Esophagus squamous epithelium (tissue), 4 donors: ENCODE data around the gene LSG1.

ENCODE experiments used
- POLR2A ChIP-seq, 4 donors: fragments of 450-650 bp; IDR thresholded peaks; one replicate each; pipeline ENCODE4 v1.6.1; 2017; ENCODE audit warnings: antibody characterized with exemption in 4 of 4, mild to moderate bottlenecking in 4 of 4, moderate library complexity in 3 of 4
- TF ChIP-seq, protein P1 (sequence below), 6 experiments: fragments of 450-650 bp in 4 of 6; fragments of 200-600 bp in 2 of 6; sonication (generic) in 2 of 6; IDR thresholded peaks; one replicate each; pipeline ENCODE4 v1.5.1; 2016 to 2019; ENCODE audit warnings: antibody characterized with exemption in 6 of 6, mild to moderate bottlenecking in 4 of 6, moderate library complexity in 4 of 6

DNA sequence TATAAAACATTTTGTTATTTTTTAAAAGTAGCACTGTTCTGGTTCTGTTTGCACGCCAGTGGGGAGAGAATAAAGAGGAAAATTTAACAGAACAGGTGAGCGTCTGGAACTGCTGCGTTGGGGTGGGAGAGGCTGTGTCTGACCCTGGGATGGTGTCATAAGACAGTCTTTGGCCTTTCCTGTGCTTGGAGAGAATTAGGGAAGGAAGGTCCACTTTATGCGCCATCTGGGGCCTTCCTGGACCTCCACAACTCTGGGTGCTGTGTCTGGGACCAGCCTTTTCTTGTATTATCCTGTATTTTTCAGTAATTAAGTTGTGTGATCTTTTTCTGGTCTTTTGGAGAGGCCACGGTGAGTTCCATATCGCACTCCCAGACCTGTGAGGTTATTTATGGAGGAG lies 17.0 kb upstream of the LSG1 start:
- TF ChIP-seq, protein P1, sequence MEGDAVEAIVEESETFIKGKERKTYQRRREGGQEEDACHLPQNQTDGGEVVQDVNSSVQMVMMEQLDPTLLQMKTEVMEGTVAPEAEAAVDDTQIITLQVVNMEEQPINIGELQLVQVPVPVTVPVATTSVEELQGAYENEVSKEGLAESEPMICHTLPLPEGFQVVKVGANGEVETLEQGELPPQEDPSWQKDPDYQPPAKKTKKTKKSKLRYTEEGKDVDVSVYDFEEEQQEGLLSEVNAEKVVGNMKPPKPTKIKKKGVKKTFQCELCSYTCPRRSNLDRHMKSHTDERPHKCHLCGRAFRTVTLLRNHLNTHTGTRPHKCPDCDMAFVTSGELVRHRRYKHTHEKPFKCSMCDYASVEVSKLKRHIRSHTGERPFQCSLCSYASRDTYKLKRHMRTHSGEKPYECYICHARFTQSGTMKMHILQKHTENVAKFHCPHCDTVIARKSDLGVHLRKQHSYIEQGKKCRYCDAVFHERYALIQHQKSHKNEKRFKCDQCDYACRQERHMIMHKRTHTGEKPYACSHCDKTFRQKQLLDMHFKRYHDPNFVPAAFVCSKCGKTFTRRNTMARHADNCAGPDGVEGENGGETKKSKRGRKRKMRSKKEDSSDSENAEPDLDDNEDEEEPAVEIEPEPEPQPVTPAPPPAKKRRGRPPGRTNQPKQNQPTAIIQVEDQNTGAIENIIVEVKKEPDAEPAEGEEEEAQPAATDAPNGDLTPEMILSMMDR (IDR thresholded peaks at IDR 0.05): no peak
- no peak for TF ChIP-seq POLR2A (IDR thresholded peaks at IDR 0.05)
